GM12864 (cell line): Measurements from ENCODE around the gene CREBZF.
A peak's percentile ranks its signal among the peaks of the same experiment; 100 is the strongest.

Experiments
- DNase-seq: peaks from one replicate; pipeline ENCODE4 v3.0.0-alpha.2; 2011; ENCODE audit warnings: low read depth
- H3K4me3 ChIP-seq: 2 replicates; pipeline ENCODE4 v1.5.1; 2011; ENCODE audit warnings: mild to moderate bottlenecking, low read depth, low read length, control low read depth
- CTCF ChIP-seq: IDR thresholded peaks from 2 replicates; pipeline ENCODE4 v1.5.1; 2011; ENCODE audit warnings: low read depth, mild to moderate bottlenecking, moderate library complexity, low read length, control low read depth, inconsistent platforms; ENCODE audit errors: missing control alignments

CREBZF gene

GRCh38 chr11:85699957-85700741, 35.2 kb upstream of the CREBZF start:
- DNase-seq = no peak
- H3K4me3 ChIP-seq = no peak overlapping the region
- TF ChIP-seq CTCF = no peak

GRCh38 chr11:85698195-85698594, 33.3 kb upstream of the CREBZF start:
- no peak overlapping the region for H3K4me3 ChIP-seq
- DNase-seq = no peak
- no peak for TF ChIP-seq CTCF

- no peak for TF ChIP-seq CTCF
- H3K4me3 ChIP-seq = no peak overlapping the region
- no peak for DNase-seq
These were observed 32.8 kb upstream of the CREBZF start for GRCh38 chr11:85697747-85698146.

- no peak overlapping the region for H3K4me3 ChIP-seq
- DNase-seq = no peak
- no peak for TF ChIP-seq CTCF
These were observed 30.6 kb upstream of the CREBZF start for GRCh38 chr11:85695546-85695945.

- TF ChIP-seq CTCF = peak; percentile 27
- DNase-seq = no peak
These were observed 29.6 kb upstream of the CREBZF start for GRCh38 chr11:85694385-85694980.

GRCh38 chr11:85685820-85686459, 21.0 kb upstream of the CREBZF start, which contains the start of gene CCDC89:
Gene CCDC89, minus strand, starts transcription at chr11:85686195. Its CDS starts 65 bp downstream, at chr11:85686130.
- DNase-seq = no peak
- no peak for TF ChIP-seq CTCF
- no peak within 1 kb of the TSS for H3K4me3 ChIP-seq

More at GRCh38 chr11:85694385-85694980, 29.6 kb upstream of the CREBZF start:
- H3K4me3 ChIP-seq = no peak overlapping the region
